H54 (cell line): ENCODE data around the gene UQCC5.

Experiments used
- DNase-seq: peaks from one replicate; pipeline ENCODE4 v3.0.0; 2011; ENCODE audit warnings: low spot score, mixed read lengths; ENCODE audit not compliant: insufficient read length
- FAIRE-seq: peaks from 3 replicates; lab custom pipeline; 2011; peaks lifted over from hg19 to GRCh38; lab: Jason Lieb, UNC
- POLR2A ChIP-seq: IDR thresholded peaks from 2 replicates; pipeline ENCODE4 v1.6.1; 2011; ENCODE audit warnings: low read depth, mild to moderate bottlenecking, low read length

The UQCC5 gene

DNA sequence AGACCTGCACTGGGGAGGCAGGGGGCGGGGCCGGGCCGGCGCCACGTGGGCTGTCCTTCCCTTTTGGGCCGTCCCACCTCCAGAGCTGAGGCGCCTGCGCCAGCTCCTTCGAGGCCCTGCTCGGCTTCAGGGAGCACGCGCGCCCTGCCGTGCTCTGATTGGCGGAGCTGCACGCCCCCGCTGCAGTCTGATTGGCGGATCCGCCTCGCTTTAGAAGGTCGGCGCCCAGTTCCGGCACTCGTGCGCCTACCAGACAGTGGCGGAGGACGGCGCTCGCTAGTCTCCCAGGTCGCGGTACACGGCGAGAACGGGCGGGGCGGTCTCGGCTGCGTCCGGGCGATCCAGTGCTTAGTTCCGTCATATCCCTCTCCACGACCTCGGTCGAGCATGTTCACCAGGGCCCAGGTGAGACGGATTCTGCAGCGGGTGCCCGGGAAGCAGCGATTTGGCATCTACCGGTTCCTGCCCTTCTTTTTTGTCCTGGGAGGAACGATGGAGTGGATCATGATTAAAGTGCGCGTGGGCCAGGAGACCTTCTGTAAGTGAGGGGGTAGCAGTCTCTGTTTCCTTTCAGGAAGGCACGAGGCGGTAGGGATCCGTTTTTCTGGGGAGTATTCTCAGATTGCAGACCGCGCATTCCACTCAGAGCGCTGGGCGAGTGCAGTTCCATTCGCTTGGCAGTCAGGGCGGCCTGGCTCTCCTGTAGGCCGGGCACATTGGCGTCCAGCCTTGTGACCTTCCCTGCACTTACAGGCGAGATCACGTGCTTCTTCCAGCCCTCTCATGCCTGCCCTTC lies at the start of gene UQCC5:
Gene UQCC5 (plus strand): TSS at position 237 of the 796 bp plus-strand sequence. CDS start 151 bp downstream, at position 388.
- TF ChIP-seq POLR2A: peak; percentile 99
- peak; percentile 43 for FAIRE-seq
- DNase-seq: peak; percentile 100

- no peak for TF ChIP-seq POLR2A
- DNase-seq: no peak
Measured at GRCh38 chr3:52487050-52487787, 49.2 kb upstream of the UQCC5 start.

DNA sequence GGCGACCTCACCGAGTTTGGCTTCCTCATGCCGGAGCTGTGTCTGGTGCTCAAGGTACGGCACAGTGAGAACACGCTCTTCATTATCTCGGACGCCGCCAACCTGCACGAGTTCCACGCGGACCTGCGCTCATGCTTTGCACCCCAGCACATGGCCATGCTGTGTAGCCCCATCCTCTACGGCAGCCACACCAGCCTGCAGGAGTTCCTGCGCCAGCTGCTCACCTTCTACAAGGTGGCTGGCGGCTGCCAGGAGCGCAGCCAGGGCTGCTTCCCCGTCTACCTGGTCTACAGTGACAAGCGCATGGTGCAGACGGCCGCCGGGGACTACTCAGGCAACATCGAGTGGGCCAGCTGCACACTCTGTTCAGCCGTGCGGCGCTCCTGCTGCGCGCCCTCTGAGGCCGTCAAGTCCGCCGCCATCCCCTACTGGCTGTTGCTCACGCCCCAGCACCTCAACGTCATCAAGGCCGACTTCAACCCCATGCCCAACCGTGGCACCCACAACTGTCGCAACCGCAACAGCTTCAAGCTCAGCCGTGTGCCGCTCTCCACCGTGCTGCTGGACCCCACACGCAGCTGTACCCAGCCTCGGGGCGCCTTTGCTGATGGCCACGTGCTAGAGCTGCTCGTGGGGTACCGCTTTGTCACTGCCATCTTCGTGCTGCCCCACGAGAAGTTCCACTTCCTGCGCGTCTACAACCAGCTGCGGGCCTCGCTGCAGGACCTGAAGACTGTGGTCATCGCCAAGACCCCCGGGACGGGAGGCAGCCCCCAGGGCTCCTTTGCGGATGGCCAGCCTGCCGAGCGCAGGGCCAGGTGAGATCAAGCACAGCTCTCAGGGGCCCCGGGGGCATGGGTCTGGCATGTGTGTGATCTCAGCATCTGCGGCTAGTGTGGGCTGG lies 48.4 kb upstream of the UQCC5 start:
- DNase-seq (no peak), FAIRE-seq (no peak)
- no peak for TF ChIP-seq POLR2A

More at GRCh38 chr3:52487050-52487787, 49.2 kb upstream of the UQCC5 start:
- FAIRE-seq: no peak

GRCh38 chr3:52488746-52489145 lies 47.7 kb upstream of the UQCC5 start:
- FAIRE-seq: no peak
- no peak for TF ChIP-seq POLR2A

DNA sequence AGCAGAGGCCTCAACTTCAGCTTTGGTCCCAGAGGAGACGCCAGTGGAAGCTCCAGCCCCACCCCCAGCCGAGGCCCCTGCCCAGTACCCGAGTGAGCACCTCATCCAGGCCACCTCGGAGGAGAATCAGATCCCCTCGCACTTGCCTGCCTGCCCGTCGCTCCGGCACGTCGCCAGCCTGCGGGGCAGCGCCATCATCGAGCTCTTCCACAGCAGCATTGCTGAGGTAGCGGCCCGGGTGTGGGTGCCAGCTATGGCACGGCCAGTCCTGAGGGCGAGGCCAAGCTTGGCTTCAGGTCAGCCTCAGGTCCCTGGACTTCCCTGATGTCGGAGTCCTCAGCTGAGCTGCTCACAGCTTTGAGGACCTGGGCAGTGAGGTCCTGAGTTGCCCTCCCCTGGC lies 47.0 kb upstream of the UQCC5 start:
- TF ChIP-seq POLR2A: no peak
- FAIRE-seq (no peak), DNase-seq (no peak)

More at GRCh38 chr3:52488746-52489145, 47.7 kb upstream of the UQCC5 start:
- DNase-seq: no peak

GRCh38 chr3:52490035-52490938 lies 46.1 kb upstream of the UQCC5 start:
- DNase-seq (no peak), FAIRE-seq (no peak)
- TF ChIP-seq POLR2A: no peak

DNA sequence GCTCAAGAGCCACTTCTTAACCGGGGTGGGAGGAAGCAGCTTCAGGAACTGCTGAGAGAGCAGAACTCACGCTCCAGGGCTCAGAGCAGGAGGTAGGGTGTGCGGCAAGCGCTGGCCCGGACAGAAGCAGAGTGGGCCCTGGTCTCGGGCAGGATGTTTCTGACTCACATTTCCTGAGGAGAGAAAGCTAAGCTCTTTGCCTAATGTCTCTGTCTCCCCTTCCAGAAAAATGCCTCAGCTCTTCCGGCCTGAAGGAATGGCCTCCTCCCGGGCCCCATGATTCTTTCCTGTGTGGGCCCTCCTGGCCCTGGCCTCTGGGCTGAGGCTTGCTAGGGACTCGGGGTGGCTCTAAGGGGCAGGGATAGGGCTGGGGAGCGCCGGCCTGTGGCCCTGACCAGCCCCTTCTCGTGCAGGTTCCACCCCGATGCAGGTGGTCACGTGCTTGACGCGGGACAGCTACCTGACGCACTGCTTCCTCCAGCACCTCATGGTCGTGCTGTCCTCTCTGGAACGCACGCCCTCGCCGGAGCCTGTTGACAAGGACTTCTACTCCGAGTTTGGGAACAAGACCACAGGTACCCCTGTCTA lies 45.4 kb upstream of the UQCC5 start:
- DNase-seq: no peak
- FAIRE-seq: no peak
- TF ChIP-seq POLR2A: no peak

GRCh38 chr3:52492059-52492458 lies 44.3 kb upstream of the UQCC5 start:
- DNase-seq (no peak), FAIRE-seq (no peak)
- no peak for TF ChIP-seq POLR2A

- DNase-seq (no peak), FAIRE-seq (no peak)
- no peak for TF ChIP-seq POLR2A
Measured at GRCh38 chr3:52493232-52494017, 43.0 kb upstream of the UQCC5 start.

DNA sequence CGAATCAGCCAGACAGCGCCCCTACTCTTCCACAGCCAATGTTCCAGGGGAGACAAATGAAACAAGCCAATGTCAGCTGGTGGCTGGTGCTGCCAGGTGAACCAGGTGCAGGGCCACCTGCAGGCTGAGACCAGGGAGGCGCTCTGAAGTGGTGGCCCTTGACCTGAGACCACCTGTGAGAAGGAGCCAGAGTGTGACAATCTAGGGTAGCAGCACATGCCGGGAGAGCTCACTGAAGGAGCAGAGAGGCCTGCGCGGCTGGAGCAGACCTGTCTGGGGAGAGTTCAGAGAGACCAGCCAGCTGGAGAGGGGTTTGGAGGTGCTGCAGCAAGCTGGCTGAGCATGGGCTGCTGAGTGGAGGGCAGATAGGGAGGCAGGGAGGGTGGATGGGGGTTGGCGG lies 42.0 kb upstream of the UQCC5 start:
- DNase-seq (no peak), FAIRE-seq (no peak)
- TF ChIP-seq POLR2A: no peak

DNA sequence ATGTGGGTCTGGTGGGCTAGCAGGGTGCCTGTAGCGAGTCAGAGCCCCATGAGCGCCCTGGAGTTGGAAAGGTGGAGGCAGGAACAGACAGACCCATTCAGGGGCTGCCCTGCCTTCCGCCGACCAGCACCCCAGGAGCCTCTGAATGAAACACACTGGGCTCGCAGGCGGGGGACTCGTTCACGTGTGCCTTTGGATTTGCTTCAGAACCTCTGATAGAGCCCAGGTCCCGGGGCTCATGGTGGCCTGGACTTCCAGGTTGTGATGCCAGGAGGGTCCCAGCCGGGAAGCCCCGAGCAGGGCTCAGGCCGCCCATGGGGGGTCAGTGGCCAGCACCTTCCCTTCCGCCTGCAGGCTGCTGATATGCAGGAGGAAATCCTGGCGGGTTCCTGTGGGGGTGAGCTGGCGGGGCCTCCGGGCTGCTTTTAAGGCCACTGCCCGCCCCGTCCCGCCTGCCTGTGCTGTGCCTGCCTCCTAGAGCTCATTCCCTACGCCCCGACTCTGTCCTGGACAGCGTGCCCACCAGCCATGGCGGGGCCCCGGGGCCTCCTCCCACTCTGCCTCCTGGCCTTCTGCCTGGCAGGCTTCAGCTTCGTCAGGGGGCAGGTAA lies 41.4 kb upstream of the UQCC5 start, which contains the start of gene STAB1:
Gene STAB1 (plus strand): TSS at position 453 of the 610 bp plus-strand sequence. CDS start 76 bp downstream, at position 529.
- TF ChIP-seq POLR2A: no peak
- DNase-seq: no peak
- FAIRE-seq: no peak
